Kidney epithelial cell (primary cell): ENCODE data around the gene MPEG1. TPM values are rescaled to one million over a fixed set of nuclear protein-coding genes. Genes with fewer than 3 reads are reported as not detected.

Experiments used
- DNase-seq: peaks from one replicate; pipeline ENCODE4 v3.0.0-alpha.2; 2010; ENCODE audit warnings: low read depth
- H3K27me3 ChIP-seq: 2 replicates; pipeline ENCODE4 v1.6.0; 2011; ENCODE audit warnings: low read length; ENCODE audit not compliant: control insufficient read depth, insufficient read depth
- H3K36me3 ChIP-seq: 2 replicates; pipeline ENCODE4 v1.5.1; 2011; ENCODE audit warnings: low read length; ENCODE audit not compliant: control insufficient read depth, insufficient read depth
- H3K4me3 ChIP-seq: 2 replicates; pipeline ENCODE4 v1.5.1; 2011; ENCODE audit warnings: low read depth, mild to moderate bottlenecking, control low read depth, low read length
- CTCF ChIP-seq: IDR thresholded peaks from 2 replicates; pipeline ENCODE4 v1.5.1; 2011; ENCODE audit warnings: mild to moderate bottlenecking, moderate library complexity, low read length, control low read depth, inconsistent platforms; ENCODE audit not compliant: insufficient read depth, poor library complexity, severe bottlenecking
- total RNA-seq: library from RNA; depleted of rRNA; stranded (reverse); fragments of >200 nt; gene quantifications from 2 replicates; pipeline ENCODE4 v1.2.3, GENCODE V29; 2015

Gene MPEG1
- total RNA-seq, 1 donor from 2014 or later: not detected

- DNase-seq: no peak
- Histone ChIP-seq H3K27me3 (no peaks in the 10 kb centered on the region), H3K4me3 (no peak overlapping the region), H3K36me3 (no peaks in the 10 kb centered on the region)
- no peak for TF ChIP-seq CTCF
Observed at GRCh38 chr11:59255281-59255680, 42.6 kb upstream of the MPEG1 start.

GRCh38 chr11:59254286-59254685 is 41.6 kb upstream of the MPEG1 start:
- H3K27me3 ChIP-seq: no peaks in the 10 kb centered on the region
- no peaks in the 10 kb centered on the region for H3K36me3 ChIP-seq
- no peak for DNase-seq
- TF ChIP-seq CTCF: no peak
- H3K4me3 ChIP-seq: no peak overlapping the region

GRCh38 chr11:59253001-59253400 is 40.3 kb upstream of the MPEG1 start:
- Histone ChIP-seq H3K4me3 (no peak overlapping the region), H3K27me3 (no peaks in the 10 kb centered on the region), H3K36me3 (no peaks in the 10 kb centered on the region)
- TF ChIP-seq CTCF: no peak
- no peak for DNase-seq

GRCh38 chr11:59249535-59249934 is 36.8 kb upstream of the MPEG1 start:
- TF ChIP-seq CTCF: no peak
- DNase-seq: no peak
- H3K4me3 ChIP-seq: no peak overlapping the region
- H3K36me3 ChIP-seq: no peaks in the 10 kb centered on the region
- no peaks in the 10 kb centered on the region for H3K27me3 ChIP-seq

GRCh38 chr11:59247531-59248227 is 35.0 kb upstream of the MPEG1 start:
- H3K4me3 ChIP-seq: no peak overlapping the region
- TF ChIP-seq CTCF: no peak
- no peaks in the 10 kb centered on the region for H3K36me3 ChIP-seq
- no peaks in the 10 kb centered on the region for H3K27me3 ChIP-seq
- no peak for DNase-seq

- Histone ChIP-seq H3K27me3 (no peaks in the 10 kb centered on the region), H3K36me3 (no peaks in the 10 kb centered on the region), H3K4me3 (no peak overlapping the region)
- TF ChIP-seq CTCF: no peak
- DNase-seq: no peak
Observed at GRCh38 chr11:59243633-59244032, 30.9 kb upstream of the MPEG1 start.
